Measurements from ENCODE around the gene YEATS2.
"Not testable (repeated sequence)": the region's sequence is repeated elsewhere in the genome, so short reads cannot be mapped to it uniquely, and the experiment has no call there.

The YEATS2 gene

GRCh38 chr3:183714622-183715021 is 17.0 kb downstream of the YEATS2 start:
- no peak for DNase-seq

DNA sequence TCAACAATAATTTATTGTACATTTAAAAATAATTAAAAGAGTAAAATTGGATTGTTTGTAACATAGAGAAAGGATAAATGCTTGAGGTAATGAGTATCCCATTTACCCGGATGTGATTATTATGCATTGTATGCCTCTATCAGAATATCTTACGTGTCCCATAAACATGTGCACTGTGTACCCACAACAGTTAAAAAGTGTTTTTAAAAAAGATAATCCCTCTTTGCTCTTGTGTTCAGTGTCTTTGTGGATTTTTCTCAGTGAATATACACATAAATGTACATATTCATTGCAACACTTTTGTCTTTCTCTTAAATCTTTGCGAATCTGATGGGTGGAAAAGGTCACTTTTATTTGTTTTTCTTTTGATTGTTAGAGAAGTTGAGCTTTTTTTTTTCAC is 20.4 kb downstream of the YEATS2 start:
- DNase-seq = no peak

- no peak for DNase-seq
These were observed 27.8 kb downstream of the YEATS2 start for GRCh38 chr3:183725387-183725786.

DNA sequence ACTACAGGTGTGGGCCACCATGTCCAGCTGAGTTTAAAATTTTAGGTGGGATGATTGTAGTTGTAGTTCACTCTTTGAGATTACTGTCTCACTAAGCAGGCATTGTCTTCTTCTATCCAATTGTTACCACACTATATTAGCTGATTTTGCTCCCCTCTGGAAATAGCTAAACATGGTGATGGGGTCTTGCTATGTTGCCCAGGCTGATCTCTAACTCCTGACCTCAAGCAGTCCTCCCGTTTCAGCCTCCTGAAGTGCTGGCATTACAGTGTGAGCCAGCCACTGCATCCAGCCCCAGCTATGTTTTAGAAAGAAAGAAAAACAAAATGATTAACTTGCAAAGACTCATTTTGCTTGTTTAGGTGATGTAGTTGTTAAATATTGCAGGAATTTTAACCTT is 30.6 kb downstream of the YEATS2 start:
- DNase-seq = no peak

DNA sequence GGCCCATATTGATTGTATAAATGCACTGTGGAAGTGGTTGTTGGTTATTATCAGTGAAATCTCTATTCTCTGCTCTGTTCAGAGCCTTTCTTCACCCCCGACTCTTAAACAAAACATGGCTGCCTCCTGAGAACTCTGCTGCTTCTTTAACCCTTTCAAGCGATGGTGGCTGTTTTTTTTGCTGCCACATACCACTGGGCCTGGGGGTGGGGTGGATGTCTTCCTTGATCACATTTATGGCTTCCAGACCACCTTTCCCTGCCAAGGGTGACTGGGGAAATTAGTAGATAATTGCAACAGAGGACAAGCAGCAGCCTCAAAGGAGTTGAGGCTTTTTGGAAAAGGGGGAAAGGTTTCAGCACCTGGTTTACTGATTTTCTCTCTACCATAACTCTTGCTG is 32.8 kb downstream of the YEATS2 start:
- no peak for DNase-seq

DNA sequence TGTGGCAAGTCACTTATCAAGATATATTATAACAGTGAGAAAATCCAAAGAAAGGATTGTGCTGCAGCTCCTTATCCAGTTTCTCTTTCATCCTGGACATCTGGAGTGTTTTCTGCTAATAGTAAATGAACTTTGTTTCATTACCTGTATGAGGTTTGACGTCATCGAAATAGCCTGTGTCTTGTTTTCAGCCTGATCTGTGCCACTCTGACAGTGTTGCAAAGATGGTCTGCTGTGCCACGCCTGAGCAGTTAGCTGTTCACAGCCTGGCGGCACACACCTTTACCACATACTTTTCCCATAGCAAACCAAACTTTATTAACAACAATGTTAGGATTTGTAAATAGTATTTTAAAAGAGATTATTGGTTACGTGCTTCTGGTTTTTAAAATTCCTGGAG is 34.0 kb downstream of the YEATS2 start:
- no peak for DNase-seq

- no peak for DNase-seq
These were observed 36.0 kb downstream of the YEATS2 start for GRCh38 chr3:183733553-183733952.

DNA sequence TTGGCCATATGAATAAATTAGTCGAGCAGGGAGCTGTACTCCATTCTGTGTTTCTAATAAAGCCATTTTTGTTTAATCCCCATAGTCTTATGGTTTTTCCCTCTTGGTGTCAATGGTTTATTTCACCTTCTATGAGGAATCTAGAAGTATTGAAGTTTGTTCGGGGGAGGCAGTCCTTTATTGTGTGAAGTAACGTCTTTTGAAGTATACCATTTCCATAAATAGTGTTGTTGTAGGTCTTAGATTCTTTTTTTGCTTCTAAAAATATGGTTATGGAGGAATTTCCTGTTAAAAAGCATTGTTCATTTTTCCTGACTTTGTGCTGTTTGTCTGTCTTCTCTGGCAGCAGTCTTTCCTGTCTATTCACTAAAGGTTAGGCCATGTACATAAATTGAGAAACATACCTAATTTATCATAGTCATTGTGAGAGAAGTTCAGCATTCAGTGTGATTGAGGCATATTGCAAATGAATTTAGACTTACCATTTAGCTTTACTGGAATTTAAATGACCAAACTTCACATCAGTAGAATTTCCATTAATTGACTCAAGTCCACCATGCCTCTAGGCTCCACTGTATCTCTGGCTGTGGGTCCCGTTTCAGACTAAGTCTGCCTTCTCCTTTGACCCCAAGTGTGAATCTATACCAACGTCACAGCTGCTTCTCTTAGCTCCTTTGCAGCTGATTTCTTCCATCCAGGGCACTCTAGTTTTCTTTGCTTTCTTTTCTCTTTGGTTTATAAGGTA is 37.3 kb downstream of the YEATS2 start:
- DNase-seq = no peak

DNA sequence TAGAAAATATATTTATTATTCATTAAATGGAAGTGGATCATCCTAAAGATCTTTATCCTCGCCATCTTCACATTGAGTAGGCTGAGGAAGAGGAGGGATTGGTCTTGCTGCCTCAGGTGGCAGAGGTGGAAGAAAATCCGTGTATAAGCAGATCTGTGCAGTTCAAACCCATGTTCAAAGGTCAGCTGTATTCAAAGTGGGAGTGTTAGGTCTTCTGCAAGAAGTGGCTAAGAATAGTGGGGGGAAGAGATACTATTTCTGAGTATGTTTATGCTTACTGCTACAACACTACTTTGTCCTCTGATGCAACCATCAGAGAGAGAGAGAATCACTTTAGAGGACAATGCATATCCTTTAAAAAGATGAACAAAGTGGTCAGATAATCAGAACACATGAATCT is 39.5 kb downstream of the YEATS2 start:
- DNase-seq = no peak

DNA sequence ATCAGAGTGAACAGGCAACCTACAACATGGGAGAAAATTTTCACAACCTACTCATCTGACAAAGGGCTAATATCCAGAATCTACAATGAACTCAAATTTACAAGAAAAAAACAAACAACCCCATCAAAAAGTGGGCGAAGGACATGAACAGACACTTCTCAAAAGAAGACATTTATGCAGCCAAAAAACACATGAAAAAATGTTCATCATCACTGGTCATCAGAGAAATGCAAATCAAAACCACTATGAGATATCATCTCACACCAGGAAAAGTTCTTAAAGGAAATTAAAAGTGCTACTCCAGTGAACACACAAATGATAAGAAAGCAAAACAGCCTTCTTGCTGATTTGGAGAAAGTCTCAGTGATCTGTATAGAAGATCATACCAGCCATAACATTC is 42.6 kb downstream of the YEATS2 start:
- DNase-seq = not testable (repeated sequence)

- DNase-seq = no peak
These were observed 45.6 kb downstream of the YEATS2 start for GRCh38 chr3:183743231-183743630.

DNA sequence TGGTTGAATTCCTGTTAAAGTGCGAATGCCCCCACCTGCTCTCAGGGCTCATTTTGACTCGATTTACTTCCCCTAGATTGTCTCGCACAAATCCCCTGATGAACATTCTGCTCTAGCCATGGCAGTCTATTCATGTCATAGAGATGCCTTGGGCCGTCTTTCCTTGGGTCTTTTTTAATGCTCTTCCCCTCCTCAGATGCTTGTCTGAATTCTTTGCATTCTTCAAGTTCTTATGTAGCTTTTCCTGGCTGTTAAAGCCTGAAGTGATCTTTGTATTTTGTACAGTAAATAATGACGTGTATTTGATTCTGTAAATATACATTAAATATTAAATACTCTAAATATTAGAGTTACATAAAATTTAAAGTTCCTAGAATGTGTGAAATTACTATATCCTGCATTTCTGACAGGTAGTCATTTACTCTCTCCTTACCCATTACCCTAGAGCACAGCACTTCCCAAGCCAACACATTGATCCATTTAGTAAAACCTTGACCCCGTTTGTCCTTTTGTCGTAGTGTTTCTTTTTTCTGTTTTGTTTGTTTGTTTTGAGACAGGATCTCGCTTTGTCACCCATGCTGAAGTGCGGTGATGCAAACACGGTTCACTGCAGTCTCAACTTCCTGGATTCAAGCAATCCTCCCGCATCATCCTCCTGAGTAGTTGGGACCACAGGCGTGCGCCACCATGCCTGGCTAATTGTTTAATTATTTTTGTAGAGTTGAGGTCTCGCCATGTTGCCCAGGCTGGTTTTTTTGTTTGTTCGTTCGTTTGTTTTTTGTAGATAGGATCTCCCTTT is 47.9 kb downstream of the YEATS2 start:
- DNase-seq = no peak

- DNase-seq = no peak
These were observed 56.5 kb downstream of the YEATS2 start for GRCh38 chr3:183754052-183754451.

DNA sequence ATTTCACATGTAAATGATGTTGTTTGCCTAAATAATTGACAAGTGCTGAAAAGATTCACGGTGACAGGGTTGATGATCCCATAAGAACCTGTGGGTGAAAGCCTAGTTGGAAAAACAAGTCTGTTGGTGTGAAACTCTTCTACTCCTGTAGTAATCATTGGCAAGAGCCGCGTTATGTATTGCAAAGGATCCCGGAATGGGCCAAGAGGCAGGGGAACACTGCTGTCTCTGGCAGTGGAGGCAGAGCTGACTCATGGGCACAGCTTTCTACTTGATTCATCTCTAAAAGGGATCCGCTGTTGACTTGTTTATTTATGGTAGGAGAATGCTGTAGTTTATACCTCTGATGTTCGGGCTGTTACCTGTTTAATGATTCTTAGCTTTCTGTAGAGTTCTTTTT is 64.7 kb downstream of the YEATS2 start:
- no peak for DNase-seq

- DNase-seq = no peak
These were observed 67.5 kb downstream of the YEATS2 start for GRCh38 chr3:183764847-183765731.

DNA sequence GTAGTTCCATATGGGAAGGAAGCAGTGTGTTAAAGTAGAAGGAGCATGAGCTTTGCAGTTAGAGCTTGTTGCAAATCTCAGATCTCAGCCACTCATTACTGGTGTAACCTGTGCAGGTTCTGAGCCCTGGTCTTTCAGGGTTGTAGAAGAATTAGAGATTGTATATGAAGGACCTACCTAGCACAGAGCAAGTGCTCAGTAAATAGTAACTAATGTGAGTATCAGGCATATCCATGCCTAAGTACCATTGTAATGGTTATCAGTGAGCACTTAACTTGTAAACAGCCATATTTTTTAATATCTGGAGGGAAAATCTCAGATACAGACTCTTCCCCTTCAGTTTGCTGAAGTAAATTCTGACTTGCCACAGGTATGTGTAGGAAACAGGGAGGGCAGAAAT is 68.5 kb downstream of the YEATS2 start:
- DNase-seq = no peak

DNA sequence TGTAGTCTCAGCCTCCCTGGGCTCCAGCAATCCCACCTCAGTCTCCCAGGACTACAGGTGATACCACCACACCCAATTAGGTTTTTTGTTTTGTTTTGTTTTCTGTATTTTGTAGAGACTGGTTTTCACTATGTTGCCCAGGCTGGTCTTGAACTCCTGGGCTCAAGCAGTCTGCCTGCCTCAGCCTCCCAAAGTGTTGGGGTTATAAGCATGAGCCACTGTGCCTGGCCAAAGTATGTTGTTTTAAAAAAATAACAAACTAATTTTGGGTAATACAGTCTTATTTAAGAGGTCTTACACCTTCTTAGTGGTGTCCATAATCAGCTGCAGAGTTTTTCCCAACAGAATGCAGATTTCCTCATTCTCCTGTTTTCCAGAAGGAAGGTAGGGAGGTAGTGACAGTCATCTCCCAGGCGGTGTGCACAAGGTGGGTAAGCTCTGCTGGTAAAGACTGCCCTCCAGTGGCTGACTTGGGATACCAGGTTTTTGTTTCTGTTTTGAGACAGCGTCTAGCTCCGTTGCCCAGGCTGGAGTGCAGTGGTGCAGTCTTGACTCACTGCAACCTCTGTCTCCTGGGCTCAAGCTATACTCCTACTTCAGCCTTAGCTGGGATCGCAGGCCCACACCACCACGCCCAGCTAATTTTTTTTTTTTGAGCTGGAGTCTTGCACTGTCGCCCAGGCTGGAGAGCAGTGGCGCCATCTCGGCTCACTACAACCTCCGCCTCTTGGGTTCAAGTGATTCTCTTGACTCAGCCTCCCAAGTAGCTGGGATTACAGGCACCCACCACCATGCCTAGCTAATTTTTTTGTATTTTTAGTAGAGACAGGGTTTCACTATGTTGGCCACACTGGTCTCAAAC is 69.4 kb downstream of the YEATS2 start:
- DNase-seq = peak; percentile 63 to 78 (median 73)

GRCh38 chr3:183768114-183768513 is 70.5 kb downstream of the YEATS2 start:
- DNase-seq = no peak

GRCh38 chr3:183769453-183769852 is 71.9 kb downstream of the YEATS2 start:
- no peak for DNase-seq

DNA sequence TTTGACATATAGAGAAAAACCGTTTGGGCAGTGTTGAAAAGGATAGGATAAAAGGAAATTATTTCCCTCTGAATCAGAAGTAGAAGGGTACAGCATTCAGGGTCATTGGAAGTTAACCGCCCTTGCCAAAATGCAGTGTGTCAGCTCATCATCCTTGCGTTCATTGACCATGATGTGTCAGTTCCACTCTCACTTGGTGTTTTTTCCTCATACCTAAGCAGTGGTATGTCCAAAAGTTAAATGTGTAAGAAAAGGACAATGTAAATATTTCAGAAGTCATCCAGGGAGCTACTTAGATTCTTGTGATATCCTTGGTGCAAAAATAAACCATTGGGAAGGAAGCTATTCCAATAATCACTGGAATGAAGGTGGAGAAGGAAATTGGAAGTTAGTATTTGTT is 77.0 kb downstream of the YEATS2 start:
- no peak for DNase-seq

- DNase-seq = peak in 3 of 4 experiments; percentile 23 to 59 (median 44)
These were observed 78.2 kb downstream of the YEATS2 start for GRCh38 chr3:183775781-183776180.

GRCh38 chr3:183776451-183776850 is 78.9 kb downstream of the YEATS2 start:
- DNase-seq = peak; percentile 31 to 59 (median 56)
